Measurements from ENCODE around the gene BTBD7.

Gene BTBD7

DNA sequence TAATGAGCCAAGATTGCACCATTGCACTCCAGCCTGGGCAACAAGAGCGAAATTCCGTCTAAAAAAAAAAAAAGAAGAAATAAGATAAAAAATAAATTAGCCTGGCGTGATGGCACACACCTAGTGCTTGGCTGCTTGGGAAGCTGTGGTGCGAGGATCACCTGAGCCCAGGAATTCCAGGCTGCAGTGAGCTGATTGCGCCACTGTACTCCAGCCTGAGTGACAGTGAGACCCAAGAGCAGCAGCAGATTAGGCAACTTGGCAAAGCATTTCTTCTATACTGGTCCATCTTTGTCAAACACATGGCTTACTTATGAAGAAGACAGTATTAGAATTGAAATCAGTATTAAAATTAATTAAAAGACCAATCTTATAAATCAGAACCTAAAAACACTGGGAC is 132.3 kb downstream of the BTBD7 start:
- no peak for DNase-seq (ENCODE audit: low read depth in 2 of 2)

DNA sequence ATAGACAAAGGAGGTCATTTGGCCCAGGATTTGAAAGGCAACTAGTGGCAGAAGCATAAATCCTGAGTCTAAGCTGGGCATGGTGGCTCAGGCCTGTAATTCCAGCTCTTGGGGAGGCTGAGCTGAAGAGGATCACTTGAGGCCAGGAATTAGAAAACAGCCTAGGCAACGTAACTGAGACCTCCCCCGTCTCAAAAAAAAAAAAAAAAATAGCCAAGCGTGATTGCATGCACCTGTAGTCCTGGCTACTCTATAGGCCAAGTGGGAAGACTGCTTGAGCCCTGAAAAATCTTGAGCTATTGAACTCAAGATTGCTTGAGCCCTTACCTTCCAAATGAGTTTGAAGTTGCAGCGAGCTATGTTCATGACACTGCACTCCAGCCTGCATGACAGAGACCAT is 133.8 kb downstream of the BTBD7 start:
- no peak for DNase-seq (ENCODE audit: low read depth in 2 of 2)

GRCh38 chr14:93195316-93195999 is 137.4 kb downstream of the BTBD7 start:
- no peak for DNase-seq (ENCODE audit: low read depth in 2 of 2)
